Gastroesophageal sphincter (tissue), 3 donors: ENCODE results near the gene ZNF804A.

ENCODE experiments used
- POLR2AphosphoS5 ChIP-seq: sonication (generic); formaldehyde crosslinking; IDR thresholded peaks from one replicate; pipeline ENCODE4 v1.6.1; 2017; ENCODE audit warnings: antibody characterized with exemption
- TF ChIP-seq, protein P1 (sequence below), 4 experiments: fragments of 200-600 bp in 2 of 4; fragments of 450-650 bp in 2 of 4; sonication (generic) in 1 of 4; IDR thresholded peaks; one replicate each; pipeline ENCODE4 v1.5.1; 2017 to 2019; ENCODE audit warnings: antibody characterized with exemption in 4 of 4, mild to moderate bottlenecking in 2 of 4, moderate library complexity in 2 of 4

DNA sequence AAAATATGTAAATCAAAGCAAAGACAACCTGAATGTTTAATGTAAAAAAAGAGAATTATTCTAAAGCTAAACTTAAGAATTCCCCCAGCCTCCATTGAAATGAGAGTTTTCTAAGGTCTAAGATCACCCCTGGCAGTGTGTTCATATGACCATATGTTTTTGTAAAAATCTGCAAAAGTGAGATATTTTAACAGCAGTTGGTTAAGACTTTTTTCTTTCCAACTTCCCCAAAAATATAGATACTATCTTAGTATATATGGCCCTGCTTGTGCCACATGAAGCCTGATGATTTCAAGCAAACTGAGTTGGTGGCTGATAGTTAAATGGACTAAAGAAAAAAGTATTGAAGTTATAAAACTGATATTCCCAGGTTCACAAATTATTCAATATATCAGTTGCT, 35.4 kb downstream of the ZNF804A start:
- TF ChIP-seq, protein P1, sequence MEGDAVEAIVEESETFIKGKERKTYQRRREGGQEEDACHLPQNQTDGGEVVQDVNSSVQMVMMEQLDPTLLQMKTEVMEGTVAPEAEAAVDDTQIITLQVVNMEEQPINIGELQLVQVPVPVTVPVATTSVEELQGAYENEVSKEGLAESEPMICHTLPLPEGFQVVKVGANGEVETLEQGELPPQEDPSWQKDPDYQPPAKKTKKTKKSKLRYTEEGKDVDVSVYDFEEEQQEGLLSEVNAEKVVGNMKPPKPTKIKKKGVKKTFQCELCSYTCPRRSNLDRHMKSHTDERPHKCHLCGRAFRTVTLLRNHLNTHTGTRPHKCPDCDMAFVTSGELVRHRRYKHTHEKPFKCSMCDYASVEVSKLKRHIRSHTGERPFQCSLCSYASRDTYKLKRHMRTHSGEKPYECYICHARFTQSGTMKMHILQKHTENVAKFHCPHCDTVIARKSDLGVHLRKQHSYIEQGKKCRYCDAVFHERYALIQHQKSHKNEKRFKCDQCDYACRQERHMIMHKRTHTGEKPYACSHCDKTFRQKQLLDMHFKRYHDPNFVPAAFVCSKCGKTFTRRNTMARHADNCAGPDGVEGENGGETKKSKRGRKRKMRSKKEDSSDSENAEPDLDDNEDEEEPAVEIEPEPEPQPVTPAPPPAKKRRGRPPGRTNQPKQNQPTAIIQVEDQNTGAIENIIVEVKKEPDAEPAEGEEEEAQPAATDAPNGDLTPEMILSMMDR (IDR thresholded peaks at IDR 0.05), result no peak
- TF ChIP-seq POLR2AphosphoS5, result no peak
